SU-DHL-6 (cell line): Measurements from ENCODE around the gene TMEM218.

Experiments
- H2AFZ ChIP-seq: fragments of 200-600 bp; sonication (generic); 2 replicates; pipeline ENCODE4 v1.6.1; 2014; ENCODE audit warnings: low read depth, mild to moderate bottlenecking, moderate library complexity, mixed read lengths, antibody characterized with exemption, low read length; ENCODE audit not compliant: severe bottlenecking
- H3F3A ChIP-seq: fragments of 200-600 bp; shearing (Covaris generic); 2 replicates; pipeline ENCODE4 v1.6.0; 2016; ENCODE audit warnings: antibody characterized with exemption, mild to moderate bottlenecking; ENCODE audit not compliant: insufficient read depth
- H3K27ac ChIP-seq: fragments of 200-600 bp; sonication (generic); 2 replicates; pipeline ENCODE4 v1.5.1; 2016; ENCODE audit warnings: low read depth, mild to moderate bottlenecking, low read length, moderate library complexity, mixed read lengths
- H3K27me3 ChIP-seq: fragments of 200-600 bp; sonication (generic), shearing (Covaris generic); 2 replicates; pipeline ENCODE4 v1.6.0; 2014; ENCODE audit warnings: mild to moderate bottlenecking, low read length
- H3K36me3 ChIP-seq: fragments of 200-600 bp; sonication (generic); 2 replicates; pipeline ENCODE4 v1.6.1; 2014; ENCODE audit warnings: mild to moderate bottlenecking, low read length, mixed read lengths
- H3K4me2 ChIP-seq: fragments of 300-600, 200-600 bp; shearing (Covaris generic), sonication (generic); 2 replicates; pipeline ENCODE4 v1.6.0; 2014; ENCODE audit warnings: low read length, low read depth, mild to moderate bottlenecking; ENCODE audit not compliant: poor library complexity, severe bottlenecking
- H3K4me3 ChIP-seq: fragments of 200-600 bp; sonication (generic); 2 replicates; pipeline ENCODE4 v1.5.1; 2014; ENCODE audit warnings: antibody characterized with exemption, low read length, mild to moderate bottlenecking, mixed read lengths; ENCODE audit not compliant: insufficient read depth, poor library complexity, severe bottlenecking
- H3K79me2 ChIP-seq: fragments of 200-600 bp; sonication (generic); 2 replicates; pipeline ENCODE4 v1.6.1; 2014; ENCODE audit warnings: mild to moderate bottlenecking, low read length, moderate library complexity; ENCODE audit not compliant: insufficient read depth
- H3K9ac ChIP-seq: fragments of 200-600 bp; sonication (generic); 2 replicates; pipeline ENCODE4 v1.7.0; 2014; ENCODE audit warnings: mild to moderate bottlenecking, low read length
- H3K9me2 ChIP-seq: fragments of 200-600 bp; sonication (generic); replicated peaks from 2 replicates; pipeline ENCODE4 v1.6.1; 2014; ENCODE audit warnings: low read length; ENCODE audit not compliant: insufficient read depth
- H3K9me3 ChIP-seq: fragments of 200-600 bp; sonication (generic); 2 replicates; pipeline ENCODE4 v1.6.1; 2014; ENCODE audit warnings: low read length, mixed read lengths; ENCODE audit not compliant: insufficient read depth
- H4K20me1 ChIP-seq: fragments of 200-600 bp; sonication (generic); 2 replicates; pipeline ENCODE4 v1.6.1; 2014; ENCODE audit warnings: low read depth, mild to moderate bottlenecking, antibody characterized with exemption, low read length, moderate library complexity, mixed read lengths
- EZH2phosphoT487 ChIP-seq: fragments of 200-600 bp; sonication (generic), shearing (Covaris generic); conservative IDR thresholded peaks from 2 replicates; pipeline ENCODE4 v1.6.1; 2018; ENCODE audit warnings: mild to moderate bottlenecking, antibody characterized with exemption, low read length, moderate library complexity, mixed read lengths
- TF ChIP-seq, protein P1 (sequence below): fragments of 200-600 bp; sonication (generic); IDR thresholded peaks from one replicate; pipeline ENCODE4 v1.5.1; 2017; ENCODE audit warnings: antibody characterized with exemption, mild to moderate bottlenecking, low read length, moderate library complexity; ENCODE audit not compliant: insufficient read depth, poor library complexity, severe bottlenecking

The TMEM218 gene

DNA sequence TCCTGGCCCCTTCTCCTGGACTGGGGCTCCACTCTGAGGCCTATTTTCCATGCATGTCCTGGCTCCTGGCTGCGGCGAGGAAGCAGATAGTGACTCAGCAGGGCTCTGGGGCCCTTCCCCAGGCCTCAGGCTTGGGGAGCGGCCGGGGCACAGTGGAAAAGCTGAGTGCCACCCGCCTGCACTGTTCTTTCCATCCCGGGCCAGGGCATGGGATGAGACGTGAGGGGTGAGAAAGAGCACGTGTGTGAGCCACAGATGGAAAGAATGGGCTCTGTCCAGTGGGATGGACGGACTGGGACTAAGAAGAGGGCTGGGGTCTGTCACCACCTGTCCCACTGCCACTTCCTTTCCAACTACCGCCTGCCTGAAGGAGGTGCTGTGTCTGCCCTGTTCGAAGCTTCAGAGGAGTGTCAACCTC lies 35.5 kb downstream of the TMEM218 start:
- no peak overlapping the region for H2AFZ ChIP-seq
- TF ChIP-seq EZH2phosphoT487 = no peak
- TF ChIP-seq, protein P1, sequence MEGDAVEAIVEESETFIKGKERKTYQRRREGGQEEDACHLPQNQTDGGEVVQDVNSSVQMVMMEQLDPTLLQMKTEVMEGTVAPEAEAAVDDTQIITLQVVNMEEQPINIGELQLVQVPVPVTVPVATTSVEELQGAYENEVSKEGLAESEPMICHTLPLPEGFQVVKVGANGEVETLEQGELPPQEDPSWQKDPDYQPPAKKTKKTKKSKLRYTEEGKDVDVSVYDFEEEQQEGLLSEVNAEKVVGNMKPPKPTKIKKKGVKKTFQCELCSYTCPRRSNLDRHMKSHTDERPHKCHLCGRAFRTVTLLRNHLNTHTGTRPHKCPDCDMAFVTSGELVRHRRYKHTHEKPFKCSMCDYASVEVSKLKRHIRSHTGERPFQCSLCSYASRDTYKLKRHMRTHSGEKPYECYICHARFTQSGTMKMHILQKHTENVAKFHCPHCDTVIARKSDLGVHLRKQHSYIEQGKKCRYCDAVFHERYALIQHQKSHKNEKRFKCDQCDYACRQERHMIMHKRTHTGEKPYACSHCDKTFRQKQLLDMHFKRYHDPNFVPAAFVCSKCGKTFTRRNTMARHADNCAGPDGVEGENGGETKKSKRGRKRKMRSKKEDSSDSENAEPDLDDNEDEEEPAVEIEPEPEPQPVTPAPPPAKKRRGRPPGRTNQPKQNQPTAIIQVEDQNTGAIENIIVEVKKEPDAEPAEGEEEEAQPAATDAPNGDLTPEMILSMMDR = no peak

DNA sequence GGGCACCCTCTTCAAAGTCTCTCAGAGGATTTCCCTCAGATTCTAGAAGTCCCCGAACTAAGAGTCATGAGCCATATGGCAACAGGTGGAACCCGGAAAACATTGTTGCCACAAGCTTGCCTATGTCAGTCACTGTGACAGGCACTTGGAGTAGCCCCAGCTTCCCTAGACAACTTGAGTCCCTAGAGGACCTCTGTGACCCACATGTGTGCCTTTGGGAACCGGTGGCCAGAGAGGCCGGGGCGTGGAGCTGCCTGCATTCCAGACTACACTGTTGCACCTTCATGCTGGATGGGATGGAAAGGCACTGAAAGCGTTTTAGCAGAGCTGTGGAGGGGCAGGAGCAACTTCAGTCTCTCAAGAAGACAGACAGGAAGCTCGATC lies 36.2 kb downstream of the TMEM218 start:
- Histone ChIP-seq H4K20me1 (no peaks in the 10 kb centered on the region), H3K36me3 (no peaks in the 10 kb centered on the region)

More for the DNA sequence above, 35.5 kb downstream of the TMEM218 start:
- no peaks in the 10 kb centered on the region for H3F3A ChIP-seq
- no peaks in the 10 kb centered on the region for H3K9me3 ChIP-seq
- H3K27ac ChIP-seq = no peak overlapping the region
- no peaks in the 10 kb centered on the region for H3K9me2 ChIP-seq
- no peak overlapping the region for H3K4me3 ChIP-seq
- no peaks in the 10 kb centered on the region for H4K20me1 ChIP-seq
- H3K36me3 ChIP-seq = no peaks in the 10 kb centered on the region
- no peaks in the 10 kb centered on the region for H3K79me2 ChIP-seq
- no peak overlapping the region for H3K4me2 ChIP-seq
- H3K27me3 ChIP-seq = no peaks in the 10 kb centered on the region
- H3K9ac ChIP-seq = no peak overlapping the region

DNA sequence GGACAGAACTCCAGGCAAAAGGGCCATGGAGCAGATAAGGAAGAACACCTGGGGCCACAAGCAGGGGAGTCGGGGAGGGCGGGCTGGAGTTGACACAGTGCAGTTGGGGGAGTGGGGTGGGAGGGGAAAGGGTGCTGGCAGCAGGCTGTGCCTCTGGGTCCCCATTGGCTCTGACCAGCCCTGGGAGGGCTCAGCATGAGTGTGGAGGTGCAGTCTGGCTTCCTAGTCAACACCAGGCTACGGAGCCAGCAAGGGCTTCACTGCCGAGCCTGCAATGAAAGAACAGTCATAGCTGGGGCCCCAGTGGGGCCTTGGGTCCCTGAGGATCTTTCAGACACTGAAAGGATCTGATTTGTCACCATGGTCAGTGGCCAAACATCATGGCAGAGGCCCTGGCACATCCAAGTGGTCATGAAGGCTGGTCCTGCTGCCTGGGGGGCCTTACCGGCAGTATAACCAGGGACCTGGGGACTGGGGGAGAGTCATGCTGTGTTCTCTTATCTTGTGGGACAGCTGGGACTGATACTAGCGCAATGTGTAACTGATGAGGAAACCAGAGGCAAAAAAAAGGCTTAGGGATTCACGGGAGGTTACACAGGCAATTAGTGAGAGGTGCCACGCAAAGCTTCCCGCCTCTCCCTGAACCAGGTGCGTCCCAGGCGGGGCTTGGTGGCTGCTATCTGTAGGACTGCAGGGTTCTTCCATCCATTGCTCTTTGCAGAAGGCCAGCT lies 36.8 kb downstream of the TMEM218 start:
- TF ChIP-seq EZH2phosphoT487 = no peak
- TF ChIP-seq, protein P1 = no peak
- Histone ChIP-seq H3K79me2 (no peaks in the 10 kb centered on the region), H3F3A (no peaks in the 10 kb centered on the region), H2AFZ (no peak overlapping the region), H4K20me1 (no peaks in the 10 kb centered on the region), H3K27ac (no peak overlapping the region), H3K9ac (no peak overlapping the region), H3K27me3 (no peaks in the 10 kb centered on the region), H3K36me3 (no peaks in the 10 kb centered on the region), H3K9me2 (no peaks in the 10 kb centered on the region), H3K4me2 (no peak overlapping the region), H3K9me3 (no peaks in the 10 kb centered on the region), H3K4me3 (no peak overlapping the region)

More for the DNA sequence above, 36.2 kb downstream of the TMEM218 start:
- Histone ChIP-seq H3K27ac (no peak overlapping the region), H3F3A (no peaks in the 10 kb centered on the region), H3K9me3 (no peaks in the 10 kb centered on the region), H3K4me3 (no peak overlapping the region), H2AFZ (no peak overlapping the region), H3K9ac (no peak overlapping the region), H3K4me2 (no peak overlapping the region), H3K79me2 (no peaks in the 10 kb centered on the region), H3K27me3 (no peaks in the 10 kb centered on the region), H3K9me2 (no peaks in the 10 kb centered on the region)
- TF ChIP-seq, protein P1 = no peak
- TF ChIP-seq EZH2phosphoT487 = no peak
